Activated T-helper 1 cell treated with anti-CD3 and anti-CD28 coated beads, Interleukin-12 subunit alpha, Interleukin-12 subunit beta, Interleukin-2, Interleukin-4 antibody, amounts not matched to agents 30 ng/mL and 10 ng/mL and 1 ng/mL, durations not matched to agents 14 hours and 24 hours and 36 hours (primary cell): ENCODE data around the gene LCN15. TPM values are rescaled to one million over a fixed set of nuclear protein-coding genes. Genes with fewer than 3 reads are reported as not detected.
"Not testable (repeated sequence)": the region's sequence is repeated elsewhere in the genome, so short reads cannot be mapped to it uniquely, and the experiment has no call there.

ENCODE experiments used
- DNase-seq: peaks from one replicate; pipeline ENCODE4 v3.0.0; 2021; ENCODE audit warnings: low spot score
- H3K27ac Mint-ChIP-seq: one replicate; pipeline ENCODE4 v1.8.0; 2021; ENCODE audit warnings: mild to moderate bottlenecking, mixed read lengths
- H3K27me3 Mint-ChIP-seq: one replicate; pipeline ENCODE4 v1.8.0; 2022; ENCODE audit warnings: mild to moderate bottlenecking, moderate library complexity, mixed read lengths; ENCODE audit not compliant: insufficient read depth
- H3K36me3 Mint-ChIP-seq: one replicate; pipeline ENCODE4 v1.8.0; 2021; ENCODE audit warnings: low read depth, mixed read lengths
- H3K4me1 Mint-ChIP-seq: one replicate; pipeline ENCODE4 v1.8.0; 2021; ENCODE audit warnings: low read depth, mixed read lengths
- H3K4me3 Mint-ChIP-seq: one replicate; pipeline ENCODE4 v1.8.0; 2021; ENCODE audit warnings: mild to moderate bottlenecking, moderate library complexity, mixed read lengths
- H3K9me3 Mint-ChIP-seq: one replicate; pipeline ENCODE4 v1.8.0; 2021; ENCODE audit warnings: mixed read lengths
- intact Hi-C: fragments of 100-400 bp; cut with micrococcal nuclease; formaldehyde crosslinking; loops from one replicate; pipeline ENCODE4 v1.15.1; 2024
- total RNA-seq: library from RNA; stranded (reverse); gene quantifications from 2 replicates; pipeline ENCODE4 v1.2.3, GENCODE V29; 2022

The LCN15 gene, protein sequence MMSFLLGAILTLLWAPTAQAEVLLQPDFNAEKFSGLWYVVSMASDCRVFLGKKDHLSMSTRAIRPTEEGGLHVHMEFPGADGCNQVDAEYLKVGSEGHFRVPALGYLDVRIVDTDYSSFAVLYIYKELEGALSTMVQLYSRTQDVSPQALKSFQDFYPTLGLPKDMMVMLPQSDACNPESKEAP
- total RNA-seq, result not detected in 2 replicates

DNA sequence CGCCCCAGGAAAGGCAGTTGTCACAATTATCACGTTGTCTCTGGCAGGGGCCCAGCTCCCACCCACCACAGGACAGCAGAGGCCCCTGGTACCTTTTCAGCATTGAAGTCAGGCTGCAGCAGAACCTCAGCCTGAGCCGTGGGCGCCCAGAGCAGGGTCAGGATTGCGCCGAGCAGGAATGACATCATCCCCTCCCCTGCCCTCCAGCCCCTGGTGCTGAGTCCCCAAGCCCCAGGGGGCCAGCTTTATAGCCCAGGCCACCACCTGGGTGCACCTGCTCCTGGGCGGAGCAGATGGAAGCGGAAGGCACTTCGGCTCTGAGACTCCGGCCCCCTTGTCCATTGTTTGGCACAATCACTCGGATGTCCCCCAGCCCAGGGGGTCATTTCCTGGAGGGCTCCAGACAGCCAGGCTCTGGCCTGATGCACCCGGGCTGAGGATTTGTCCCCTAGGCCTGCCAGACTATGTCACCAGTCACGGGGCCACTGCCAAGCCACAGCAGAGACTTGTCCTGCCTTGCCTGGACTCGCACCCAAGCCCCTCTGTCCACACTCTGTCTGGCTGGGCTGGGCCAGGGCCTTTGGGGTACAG, at the start of gene LCN15:
Gene LCN15 (minus strand): TSS at position 218 of the 591 bp plus-strand sequence. CDS start 30 bp downstream, at position 188.
- Mint-ChIP-seq H3K36me3 (no peaks in the 10 kb centered on the region), H3K27ac (no peak within 1 kb of the TSS), H3K9me3 (no peaks in the 10 kb centered on the region), H3K4me1 (no peaks in the 10 kb centered on the region), H3K27me3 (peaks cover 6% of the 10 kb centered on the region), H3K4me3 (no peak within 1 kb of the TSS)
- intact Hi-C loops, result no loop called here
- no peak for DNase-seq

- Mint-ChIP-seq H3K36me3 (peaks cover 31% of the 10 kb centered on the region), H3K27ac (peak overlapping the region; percentile 36), H3K4me1 (peaks cover 38% of the 10 kb centered on the region), H3K4me3 (peak overlapping the region; percentile 83), H3K27me3 (peaks cover 3% of the 10 kb centered on the region), H3K9me3 (no peaks in the 10 kb centered on the region)
- no peak for DNase-seq
- intact Hi-C loops, result loop anchor here (10.0 kb wide), 2 partner anchors 564 to 646 kb away; partner anchors contain the start of genes NSMF and QSOX2
Measured at GRCh38 chr9:136808806-136809158, 44.5 kb upstream of the LCN15 start.

DNA sequence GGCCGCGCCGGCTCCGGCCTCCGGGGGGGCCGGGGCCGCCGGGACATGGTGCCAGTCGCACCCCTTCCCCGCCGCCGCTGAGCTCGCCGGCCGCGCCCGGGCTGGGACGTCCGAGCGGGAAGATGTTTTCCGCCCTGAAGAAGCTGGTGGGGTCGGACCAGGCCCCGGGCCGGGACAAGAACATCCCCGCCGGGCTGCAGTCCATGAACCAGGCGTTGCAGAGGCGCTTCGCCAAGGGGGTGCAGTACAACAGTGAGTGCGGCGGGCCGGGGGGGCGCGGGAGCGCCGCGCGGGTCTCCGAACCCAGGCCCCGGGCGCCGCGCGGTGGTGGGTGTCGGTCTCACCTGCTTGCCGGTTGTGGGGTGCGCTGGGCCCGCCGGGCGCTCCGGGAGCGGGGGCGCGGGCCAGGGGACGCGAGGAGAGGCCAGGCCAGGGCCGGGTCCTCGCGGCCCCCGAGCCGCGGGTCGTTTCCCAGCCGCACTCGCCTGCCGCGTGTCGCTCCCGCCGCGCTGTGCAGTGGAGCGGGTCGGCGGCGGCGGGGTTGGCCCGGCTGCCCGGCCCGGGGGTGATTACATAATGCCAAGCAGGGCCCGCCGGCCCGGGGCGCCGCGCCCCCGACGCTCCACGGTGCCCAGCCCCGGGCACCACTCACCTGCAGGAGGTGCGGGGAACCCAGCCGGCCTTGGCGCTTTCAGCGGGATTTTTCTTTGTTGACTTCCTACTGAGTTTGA, 43.9 kb upstream of the LCN15 start:
- peak; percentile 33 for DNase-seq
- Mint-ChIP-seq H3K9me3 (no peaks in the 10 kb centered on the region), H3K4me1 (peaks cover 35% of the 10 kb centered on the region), H3K4me3 (peak overlapping the region; percentile 83), H3K27me3 (peaks cover 4% of the 10 kb centered on the region), H3K36me3 (peaks cover 26% of the 10 kb centered on the region), H3K27ac (peak overlapping the region; percentile 55)
- intact Hi-C loops, result loop anchor here (10.0 kb wide), 2 partner anchors 563 to 647 kb away; partner anchors contain the start of genes NSMF and QSOX2

- peak; percentile 82 for DNase-seq
- peaks cover 4% of the 10 kb centered on the region for H3K27me3 Mint-ChIP-seq
- intact Hi-C loops, result loop anchor here (1.0 to 10.0 kb wide), 7 partner anchors 17 to 647 kb away; partner anchors contain the start of genes AJM1, FBXW5, NSMF and PAXX
- peaks cover 20% of the 10 kb centered on the region for H3K36me3 Mint-ChIP-seq
- H3K27ac Mint-ChIP-seq, result peak within 1 kb of the TSS; percentile 90
- peaks cover 28% of the 10 kb centered on the region for H3K4me1 Mint-ChIP-seq
- H3K9me3 Mint-ChIP-seq, result no peaks in the 10 kb centered on the region
- peak within 1 kb of the TSS; percentile 85 for H3K4me3 Mint-ChIP-seq
Measured at GRCh38 chr9:136807281-136808074, 43.2 kb upstream of the LCN15 start, which contains the start of gene RABL6. Gene RABL6 (plus strand): TSS chr9:136807948. CDS start chr9:136808197, 249 bp downstream.

DNA sequence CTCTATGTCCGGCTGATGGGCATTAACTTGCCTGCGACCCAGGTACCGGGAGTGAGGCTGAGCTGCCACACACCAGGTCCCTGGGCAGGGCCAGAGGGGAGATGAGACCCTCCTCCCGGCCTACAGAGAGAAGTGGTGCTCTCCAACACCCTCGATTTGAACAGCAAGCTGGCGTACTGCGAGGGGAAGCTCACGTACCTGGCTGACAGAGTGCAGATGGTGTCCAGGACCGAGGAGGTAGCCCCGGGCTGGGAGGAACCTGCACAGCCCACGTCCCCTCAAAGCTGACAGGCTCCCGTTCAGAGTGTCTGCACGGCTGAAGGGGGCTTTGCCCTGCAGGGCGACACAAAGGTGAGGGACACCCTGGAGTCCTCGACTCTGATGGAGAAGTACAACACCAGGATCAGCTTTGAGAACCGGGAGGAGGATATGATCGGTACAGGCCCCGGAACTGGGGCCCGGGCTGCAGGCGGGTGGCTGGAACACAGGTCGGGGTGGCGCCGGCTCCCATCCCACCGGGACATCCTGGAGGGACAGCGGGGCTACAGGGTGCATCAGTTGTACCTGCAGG, 42.4 kb upstream of the LCN15 start:
- Mint-ChIP-seq H3K27me3 (peaks cover 4% of the 10 kb centered on the region), H3K9me3 (no peaks in the 10 kb centered on the region), H3K4me3 (peak overlapping the region; percentile 85), H3K27ac (peak overlapping the region; percentile 90), H3K4me1 (peaks cover 22% of the 10 kb centered on the region), H3K36me3 (peaks cover 20% of the 10 kb centered on the region)
- intact Hi-C loops, result loop anchor here (1.0 to 10.0 kb wide), 7 partner anchors 16 to 648 kb away; partner anchors contain the start of genes AJM1, FBXW5, NSMF and PAXX
- no peak for DNase-seq

- Mint-ChIP-seq H3K4me3 (peak overlapping the region; percentile 85), H3K27ac (no peak overlapping the region), H3K9me3 (no peaks in the 10 kb centered on the region), H3K27me3 (peaks cover 8% of the 10 kb centered on the region), H3K4me1 (peaks cover 20% of the 10 kb centered on the region), H3K36me3 (peaks cover 19% of the 10 kb centered on the region)
- intact Hi-C loops, result loop anchor here (2.0 to 10.0 kb wide), 4 partner anchors 15 to 649 kb away; partner anchors contain the start of genes AJM1, NSMF, QSOX2 and TMEM141
- DNase-seq, result no peak
Measured at GRCh38 chr9:136806067-136806466, 41.7 kb upstream of the LCN15 start.

GRCh38 chr9:136805207-136805740, 41.0 kb upstream of the LCN15 start:
- Mint-ChIP-seq H3K27me3 (peaks cover 13% of the 10 kb centered on the region), H3K36me3 (peaks cover 17% of the 10 kb centered on the region), H3K9me3 (no peaks in the 10 kb centered on the region), H3K4me3 (peak overlapping the region; percentile 59), H3K27ac (no peak overlapping the region), H3K4me1 (peaks cover 25% of the 10 kb centered on the region)
- DNase-seq, result no peak
- intact Hi-C loops, result loop anchor here (10.0 kb wide), 2 partner anchors 560 to 650 kb away; partner anchors contain the start of genes NSMF and QSOX2

GRCh38 chr9:136804509-136805206, 40.3 kb upstream of the LCN15 start:
- no peak for DNase-seq
- H3K36me3 Mint-ChIP-seq, result peaks cover 11% of the 10 kb centered on the region
- intact Hi-C loops, result loop anchor here (10.0 kb wide), 2 partner anchors 560 to 650 kb away; partner anchors contain the start of genes NSMF and QSOX2
- H3K4me1 Mint-ChIP-seq, result peaks cover 21% of the 10 kb centered on the region
- H3K27ac Mint-ChIP-seq, result no peak overlapping the region
- no peak overlapping the region for H3K4me3 Mint-ChIP-seq
- H3K9me3 Mint-ChIP-seq, result no peaks in the 10 kb centered on the region
- H3K27me3 Mint-ChIP-seq, result peaks cover 17% of the 10 kb centered on the region

- peaks cover 7% of the 10 kb centered on the region for H3K36me3 Mint-ChIP-seq
- no peaks in the 10 kb centered on the region for H3K9me3 Mint-ChIP-seq
- peaks cover 13% of the 10 kb centered on the region for H3K4me1 Mint-ChIP-seq
- peaks cover 17% of the 10 kb centered on the region for H3K27me3 Mint-ChIP-seq
- no peak overlapping the region for H3K4me3 Mint-ChIP-seq
- intact Hi-C loops, result loop anchor here (10.0 kb wide), 2 partner anchors 559 to 651 kb away; partner anchors contain the start of genes NSMF and QSOX2
- no peak for DNase-seq
- no peak overlapping the region for H3K27ac Mint-ChIP-seq
Measured at GRCh38 chr9:136803551-136804508, 39.5 kb upstream of the LCN15 start.

- not testable (repeated sequence) for H3K27ac Mint-ChIP-seq, H3K36me3 Mint-ChIP-seq, H3K4me3 Mint-ChIP-seq, H3K9me3 Mint-ChIP-seq, DNase-seq
- peaks cover 10% of the 10 kb centered on the region for H3K4me1 Mint-ChIP-seq
- peaks cover 19% of the 10 kb centered on the region for H3K27me3 Mint-ChIP-seq
- intact Hi-C loops, result loop anchor here (10.0 kb wide), 2 partner anchors 558 to 652 kb away; partner anchors contain the start of genes NSMF and QSOX2
Measured at GRCh38 chr9:136803009-136803550, 38.8 kb upstream of the LCN15 start.
